K562 (cell line): Measurements from ENCODE around the gene IFNK. TPM values are rescaled to one million over a fixed set of nuclear protein-coding genes. Genes with fewer than 3 reads are reported as not detected.

Experiments used
- ATAC-seq: fragments of 200-7000 bp; cut with Tn5 transposase; 3 replicates; pipeline ENCODE4 v1.9.1; 2020; ENCODE audit warnings: moderate library complexity
- BruUV-seq: library from RNA; stranded (reverse); fragments of 400-500 nt; replicated peaks from 2 replicates; lab custom pipeline; 2021; lab: Mats Ljungman, UMichigan
- CTCF ChIA-PET: fragments of 300-600 bp; formaldehyde crosslinking; extraction: SDS; loops from one replicate; lab custom pipeline; 2021; ENCODE audit warnings: low intra/inter-chr PET ratio; lab: Yijun Ruan, JAX
- POLR2A ChIA-PET: fragments of 300-600, 350-650 bp; sonication (Branson Sonifier 250); formaldehyde crosslinking; extraction: SDS; loops from one replicate; lab custom pipeline; 2021; ENCODE audit warnings: antibody characterized with exemption, inconsistent platforms; lab: Yijun Ruan, JAX
- DNase-seq, 4 experiments: peaks; one replicate each; pipeline versions ENCODE4 v3.0.0 to v3.0.0-alpha.2; 2011 to 2018; ENCODE audit warnings: low spot score in 3 of 4, mixed read lengths in 3 of 4; ENCODE audit errors: extremely low read depth in 1 of 4
- FAIRE-seq: peaks from 2 replicates; lab custom pipeline; 2011; peaks lifted over from hg19 to GRCh38; lab: Jason Lieb, UNC
- H2AFZ ChIP-seq: 2 replicates; pipeline ENCODE4 v1.6.0; 2011; ENCODE audit warnings: low read depth, low read length, control low read depth, inconsistent platforms
- H3K27ac ChIP-seq: fragments of 200-600 bp; 3 replicates; pipeline ENCODE4 v1.8.0; 2011; ENCODE audit warnings: low read depth, mild to moderate bottlenecking, control low read depth, inconsistent platforms, low read length, moderate library complexity, mixed read lengths; ENCODE audit errors: extremely low read depth
- H3K27me3 ChIP-seq, 2 experiments: fragments of 300-600 bp in 1 of 2; 2 replicates in 1 of 2; 3 replicates in 1 of 2; pipeline versions ENCODE4 v1.6.0 to v1.8.0; 2011; ENCODE audit warnings: inconsistent platforms in 2 of 2, low read length in 2 of 2, mild to moderate bottlenecking in 1 of 2, mixed read lengths in 1 of 2, moderate library complexity in 1 of 2; ENCODE audit not compliant: control insufficient read depth in 2 of 2, insufficient read depth in 2 of 2
- H3K36me3 ChIP-seq: fragments of 300-600 bp; 3 replicates; pipeline ENCODE4 v1.8.0; 2011; ENCODE audit warnings: mild to moderate bottlenecking, low read length, inconsistent platforms; ENCODE audit not compliant: control insufficient read depth, insufficient read depth
- H3K4me1 ChIP-seq, 2 experiments: fragments of 200-600 bp in 1 of 2; replicated peaks in 1 of 2; 2 replicates in 1 of 2; 3 replicates in 1 of 2; pipeline versions ENCODE4 v1.5.1 to v1.8.0; 2011; ENCODE audit warnings: inconsistent platforms in 2 of 2, low read length in 2 of 2, mild to moderate bottlenecking in 1 of 2, mixed read lengths in 1 of 2, moderate library complexity in 1 of 2; ENCODE audit not compliant: control insufficient read depth in 2 of 2, insufficient read depth in 2 of 2
- H3K4me2 ChIP-seq: 2 replicates; pipeline ENCODE4 v1.6.1; 2011; ENCODE audit warnings: low read length, control low read depth, inconsistent platforms, mixed read lengths; ENCODE audit not compliant: insufficient read depth
- H3K4me3 ChIP-seq: fragments of 200-600 bp; sonication (generic), shearing (Covaris generic); 2 replicates; pipeline ENCODE4 v1.5.1; 2016; ENCODE audit warnings: control low read depth, inconsistent platforms
- H3K79me2 ChIP-seq: fragments of 200-600 bp; 3 replicates; pipeline ENCODE4 v1.8.0; 2011; ENCODE audit warnings: low read length, inconsistent platforms; ENCODE audit not compliant: control insufficient read depth, insufficient read depth
- H3K9ac ChIP-seq, 2 experiments: 2 replicates each; pipeline versions ENCODE4 v1.6.0 to v1.6.1; 2011; ENCODE audit warnings: low read depth in 2 of 2, low read length in 2 of 2, control low read depth in 1 of 2, inconsistent platforms in 1 of 2, mild to moderate bottlenecking in 1 of 2, mixed read lengths in 1 of 2; ENCODE audit not compliant: insufficient read depth in 1 of 2
- H3K9me1 ChIP-seq: one replicate; pipeline ENCODE4 v1.6.0; 2011; ENCODE audit warnings: inconsistent platforms, mild to moderate bottlenecking, low read length, moderate library complexity; ENCODE audit not compliant: control insufficient read depth, insufficient read depth
- H3K9me3 ChIP-seq: replicated peaks from 2 replicates; pipeline ENCODE4 v1.5.1; 2011; ENCODE audit warnings: low read depth, low read length, inconsistent platforms; ENCODE audit not compliant: control insufficient read depth, insufficient read depth
- H4K20me1 ChIP-seq: replicated peaks from 2 replicates; pipeline ENCODE4 v1.6.1; 2011; ENCODE audit warnings: low read length, inconsistent platforms, mixed read lengths; ENCODE audit not compliant: control insufficient read depth, insufficient read depth
- CBFA2T2 ChIP-seq: fragments of 450-650 bp; conservative IDR thresholded peaks from 2 replicates; pipeline ENCODE4 v1.6.1; 2017; ENCODE audit warnings: mild to moderate bottlenecking
- MBD1 ChIP-seq: fragments of 250-450 bp; sonication (Bioruptor Pico); IDR thresholded peaks from 2 replicates; pipeline ENCODE4 v1.8.0; 2022; ENCODE audit warnings: inconsistent platforms
- NFE2L1 ChIP-seq: fragments of 450-650 bp; IDR thresholded peaks from 2 replicates; pipeline ENCODE4 v1.6.1; 2016; ENCODE audit warnings: missing genetic modification characterization, low read depth, mild to moderate bottlenecking, missing compliant biosample characterization, moderate library complexity, borderline replicate concordance
- ZNF239 ChIP-seq: fragments of 250-450 bp; sonication (Bioruptor Pico); IDR thresholded peaks from 2 replicates; pipeline ENCODE4 v1.4.0; 2020; ENCODE audit warnings: mild to moderate bottlenecking
- ZNF24 ChIP-seq: fragments of 450-650 bp; IDR thresholded peaks from 2 replicates; pipeline ENCODE4 v1.6.1; 2016
- ZNF347 ChIP-seq: fragments of 450-650 bp; formaldehyde crosslinking; IDR thresholded peaks from 2 replicates; pipeline ENCODE4 v1.4.0; 2020; ENCODE audit warnings: low read depth, mild to moderate bottlenecking, moderate library complexity
- ZNF518B ChIP-seq: fragments of 250-450 bp; sonication (Bioruptor Pico); IDR thresholded peaks from 2 replicates; pipeline ENCODE4 v1.5.0; 2021; ENCODE audit warnings: mild to moderate bottlenecking, moderate library complexity
- ZNF583 ChIP-seq: fragments of 250-450 bp; sonication (Bioruptor Pico); IDR thresholded peaks from 2 replicates; pipeline ENCODE4 v1.4.0; 2020
- ZNF655 ChIP-seq: fragments of 250-450 bp; sonication (Bioruptor Pico); IDR thresholded peaks from 2 replicates; pipeline ENCODE4 v1.5.0; 2021
- ZNF75A ChIP-seq: fragments of 450-650 bp; formaldehyde crosslinking; IDR thresholded peaks from 2 replicates; pipeline ENCODE4 v1.4.0; 2020; ENCODE audit warnings: mild to moderate bottlenecking
- ZNF780A ChIP-seq: fragments of 250-450 bp; sonication (Bioruptor Pico); IDR thresholded peaks from 2 replicates; pipeline ENCODE4 v1.5.0; 2021; ENCODE audit warnings: mild to moderate bottlenecking
- WGBS: fragments of 100-300 bp; shearing (Covaris generic); methylation state at CpG from one replicate; pipeline ENCODE4 v1.1.6; 2016; ENCODE audit warnings: low coverage, mixed read lengths; ENCODE audit not compliant: insufficient coverage; ENCODE audit errors: missing lambda C conversion rate; 5-methylcytosine and 5-hydroxymethylcytosine counted together
- in situ Hi-C: fragments of 300-500 bp; cut with MboI; formaldehyde crosslinking; loops from 4 replicates; pipeline ENCODE4 v1.15.0; 2018; ENCODE audit warnings: inconsistent platforms, mixed read lengths
- intact Hi-C: fragments of 100-400 bp; cut with micrococcal nuclease; formaldehyde crosslinking; loops from 2 replicates; pipeline ENCODE4 v1.14.2; 2022
- polyA plus RNA-seq, 8 experiments: library from polyadenylated mRNA; depleted of rRNA in 4 of 8; stranded (reverse) in 5 of 8; unstranded in 3 of 8; fragments of >200 nt; fragmentation: Nextera tagmentation in 2 of 8; fragmentation: Illumina TruSeq in 1 of 8; extraction: Ambion mirVana in 2 of 8; extraction: Trizol in 1 of 8; gene quantifications; 2 replicates each; pipeline versions ENCODE4 v1.2.1 to v1.2.3, GENCODE V29; 2011 to 2014; ENCODE audit warnings: inconsistent platforms in 1 of 8, missing spikeins in 1 of 8
- total RNA-seq, 7 experiments: library from RNA; depleted of rRNA in 6 of 7; stranded (reverse); fragments of >200 nt in 6 of 7; fragmentation: Illumina TruSeq in 2 of 7; extraction: Trizol in 2 of 7; gene quantifications; 2 replicates each; pipeline versions ENCODE4 v1.2.1 to v1.2.3, GENCODE V29; 2011 to 2021; ENCODE audit warnings: low replicate concordance in 1 of 7

The IFNK gene
- total and polyA plus RNA-seq, 9 of the 15 experiments (the other 6 are each of a cell fraction or from before 2014, with no cell fraction given) = 0.11 TPM; not detected in 8

- FAIRE-seq (no peak), DNase-seq (no peak), ATAC-seq (no peak)
- Histone ChIP-seq H4K20me1 (no peaks in the 10 kb centered on the region), H3K27me3 (no peaks in the 10 kb centered on the region), H3K4me2 (no peak overlapping the region), H3K4me3 (no peak overlapping the region), H2AFZ (no peak overlapping the region), H3K4me1 (no peaks in the 10 kb centered on the region), H3K9ac (no peak overlapping the region), H3K79me2 (no peaks in the 10 kb centered on the region), H3K9me1 (no peaks in the 10 kb centered on the region), H3K36me3 (no peaks in the 10 kb centered on the region), H3K27ac (no peak overlapping the region), H3K9me3 (no peaks in the 10 kb centered on the region)
- intact Hi-C loops = no loop called here
- WGBS = 100% methylated on average over 2 of the region's 3 CpGs
- TF ChIP-seq NFE2L1 (tag) (no peak), MBD1 (CRISPR knock-in tag) (no peak), ZNF780A (CRISPR knock-in tag) (no peak), ZNF655 (CRISPR knock-in tag) (no peak), ZNF583 (CRISPR knock-in tag) (no peak), ZNF518B (no peak), ZNF347 (no peak), ZNF24 (no peak), CBFA2T2 (no peak), ZNF239 (CRISPR knock-in tag) (no peak), ZNF75A (CRISPR knock-in tag) (no peak)
- ChIA-PET CTCF (no interaction called here), POLR2A (no interaction called here)
- BruUV-seq = no TSS peak
- in situ Hi-C loops = no loop called here
These were observed 21.4 kb downstream of the IFNK start for GRCh38 chr9:27545471-27545870.
